SK-N-SH treated with all-trans-retinoic acid at 6 μM for 48 hours (cell line): ENCODE data around the gene STX1B.
A peak's percentile ranks its signal among the peaks of the same experiment; 100 is the strongest.

Source experiments
- ATAC-seq: fragments of 200-7000 bp; cut with Tn5 transposase; 3 replicates; pipeline ENCODE4 v1.9.1; 2020; ENCODE audit warnings: mild to moderate bottlenecking, moderate library complexity
- ARNTL ChIP-seq: fragments of 450-650 bp; formaldehyde crosslinking; IDR thresholded peaks from 2 replicates; pipeline ENCODE4 v1.5.0; 2020; ENCODE audit warnings: low read depth, mild to moderate bottlenecking, moderate library complexity, borderline replicate concordance
- BACH2 ChIP-seq: fragments of 250-450 bp; sonication (Bioruptor Pico); IDR thresholded peaks from 2 replicates; pipeline ENCODE4 v1.9.0; 2021; ENCODE audit warnings: mild to moderate bottlenecking, borderline replicate concordance
- CSDC2 ChIP-seq: fragments of 250-450 bp; sonication (Bioruptor Pico); IDR thresholded peaks from 2 replicates; pipeline ENCODE4 v1.5.0; 2020; ENCODE audit warnings: mild to moderate bottlenecking, moderate library complexity
- ESRRG ChIP-seq: fragments of 250-450 bp; sonication (Bioruptor Pico); IDR thresholded peaks from 2 replicates; pipeline ENCODE4 v1.6.1; 2021; ENCODE audit warnings: mild to moderate bottlenecking
- GLIS3 ChIP-seq: fragments of 250-450 bp; sonication (Bioruptor Pico); IDR thresholded peaks from 2 replicates; pipeline ENCODE4 v1.5.0; 2020; ENCODE audit warnings: mild to moderate bottlenecking, moderate library complexity
- ISL1 ChIP-seq: fragments of 250-450 bp; sonication (Bioruptor Pico); IDR thresholded peaks from 2 replicates; pipeline ENCODE4 v2.1.2; 2022; ENCODE audit warnings: mild to moderate bottlenecking, moderate library complexity
- OSR1 ChIP-seq: fragments of 250-450 bp; sonication (Bioruptor Pico); IDR thresholded peaks from 2 replicates; pipeline ENCODE4 v1.8.0; 2022; ENCODE audit warnings: moderate library complexity, mild to moderate bottlenecking, inconsistent platforms
- PPARA ChIP-seq: fragments of 250-450 bp; sonication (Bioruptor Pico); IDR thresholded peaks from 2 replicates; pipeline ENCODE4 v1.5.0; 2020; ENCODE audit warnings: mild to moderate bottlenecking, borderline replicate concordance
- RARB ChIP-seq: fragments of 250-450 bp; sonication (Bioruptor Pico); IDR thresholded peaks from 2 replicates; pipeline ENCODE4 v1.8.0; 2021; ENCODE audit warnings: mild to moderate bottlenecking, moderate library complexity
- SNAI2 ChIP-seq: fragments of 250-450 bp; sonication (Bioruptor Pico); IDR thresholded peaks from 2 replicates; pipeline ENCODE4 v1.5.0; 2020; ENCODE audit warnings: mild to moderate bottlenecking, moderate library complexity
- TCF4 ChIP-seq: fragments of 250-450 bp; sonication (Bioruptor Pico); IDR thresholded peaks from 2 replicates; pipeline ENCODE4 v1.8.0; 2021; ENCODE audit warnings: mild to moderate bottlenecking, moderate library complexity, borderline replicate concordance
- TOX ChIP-seq: fragments of 250-450 bp; sonication (Bioruptor Pico); IDR thresholded peaks from 2 replicates; pipeline ENCODE4 v1.8.0; 2021; ENCODE audit warnings: mild to moderate bottlenecking, moderate library complexity, borderline replicate concordance
- ZC3H10 ChIP-seq: fragments of 250-450 bp; sonication (Bioruptor Pico); IDR thresholded peaks from 2 replicates; pipeline ENCODE4 v1.5.1; 2021; ENCODE audit warnings: mild to moderate bottlenecking, moderate library complexity
- ZFP3 ChIP-seq: fragments of 250-450 bp; sonication (Bioruptor Pico); IDR thresholded peaks from 2 replicates; pipeline ENCODE4 v1.5.0; 2020; ENCODE audit warnings: mild to moderate bottlenecking, moderate library complexity
- ZFP30 ChIP-seq: fragments of 450-650 bp; formaldehyde crosslinking; IDR thresholded peaks from 2 replicates; pipeline ENCODE4 v1.5.0; 2022; ENCODE audit warnings: mild to moderate bottlenecking, moderate library complexity
- ZNF565 ChIP-seq: fragments of 450-650 bp; formaldehyde crosslinking; conservative IDR thresholded peaks from 2 replicates; pipeline ENCODE4 v1.5.0; 2020; ENCODE audit warnings: low read depth, mild to moderate bottlenecking, moderate library complexity
- ZNF70 ChIP-seq: fragments of 450-650 bp; formaldehyde crosslinking; IDR thresholded peaks from 2 replicates; pipeline ENCODE4 v1.5.0; 2020; ENCODE audit warnings: mild to moderate bottlenecking, moderate library complexity
- TF ChIP-seq, protein P1 (sequence below): fragments of 250-450 bp; sonication (Bioruptor Pico); IDR thresholded peaks from 2 replicates; pipeline ENCODE4 v1.8.0; 2021; ENCODE audit warnings: low read depth, mild to moderate bottlenecking, moderate library complexity, borderline replicate concordance
- TF ChIP-seq, protein P2 (sequence below): fragments of 250-450 bp; sonication (Bioruptor Pico); IDR thresholded peaks from 2 replicates; pipeline ENCODE4 v1.5.0; 2020; ENCODE audit warnings: mild to moderate bottlenecking, moderate library complexity
- TF ChIP-seq, protein P3 (sequence below): fragments of 250-450 bp; sonication (Bioruptor Pico); IDR thresholded peaks from 2 replicates; pipeline ENCODE4 v1.8.0; 2020; ENCODE audit warnings: mild to moderate bottlenecking, moderate library complexity, borderline replicate concordance
- TF ChIP-seq, protein P4 (sequence below): fragments of 250-450 bp; sonication (Bioruptor Pico); IDR thresholded peaks from 2 replicates; pipeline ENCODE4 v1.5.1; 2020; ENCODE audit warnings: low read depth, mild to moderate bottlenecking, moderate library complexity

Gene STX1B

DNA sequence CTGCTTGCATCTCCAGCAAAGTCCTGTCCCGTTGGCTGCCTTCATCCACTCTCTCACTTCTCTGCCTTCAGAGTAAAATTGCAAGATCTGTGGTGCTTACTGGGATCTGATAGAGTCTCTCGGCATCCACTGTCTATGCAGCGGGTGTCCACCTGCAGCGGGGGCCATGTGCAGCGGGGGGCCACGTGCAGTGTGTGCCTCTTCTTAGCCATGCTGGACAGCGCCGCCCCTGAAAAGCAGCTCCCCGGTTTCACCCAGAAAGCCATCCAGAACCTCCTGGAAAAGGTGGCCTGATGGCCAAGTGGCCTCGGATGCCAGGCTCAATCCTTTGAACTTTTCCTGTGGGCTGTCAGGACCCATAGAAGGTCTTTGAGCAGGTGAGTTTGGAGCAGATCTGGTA lies 32.4 kb upstream of the STX1B start (continued):
- TF ChIP-seq BACH2 (no peak), ZFP30 (no peak), TOX (CRISPR knock-in tag) (no peak)
- TF ChIP-seq, protein P1, sequence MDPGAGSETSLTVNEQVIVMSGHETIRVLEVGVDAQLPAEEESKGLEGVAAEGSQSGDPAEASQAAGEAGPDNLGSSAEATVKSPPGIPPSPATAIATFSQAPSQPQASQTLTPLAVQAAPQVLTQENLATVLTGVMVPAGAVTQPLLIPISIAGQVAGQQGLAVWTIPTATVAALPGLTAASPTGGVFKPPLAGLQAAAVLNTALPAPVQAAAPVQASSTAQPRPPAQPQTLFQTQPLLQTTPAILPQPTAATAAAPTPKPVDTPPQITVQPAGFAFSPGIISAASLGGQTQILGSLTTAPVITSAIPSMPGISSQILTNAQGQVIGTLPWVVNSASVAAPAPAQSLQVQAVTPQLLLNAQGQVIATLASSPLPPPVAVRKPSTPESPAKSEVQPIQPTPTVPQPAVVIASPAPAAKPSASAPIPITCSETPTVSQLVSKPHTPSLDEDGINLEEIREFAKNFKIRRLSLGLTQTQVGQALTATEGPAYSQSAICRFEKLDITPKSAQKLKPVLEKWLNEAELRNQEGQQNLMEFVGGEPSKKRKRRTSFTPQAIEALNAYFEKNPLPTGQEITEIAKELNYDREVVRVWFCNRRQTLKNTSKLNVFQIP, result no peak

DNA sequence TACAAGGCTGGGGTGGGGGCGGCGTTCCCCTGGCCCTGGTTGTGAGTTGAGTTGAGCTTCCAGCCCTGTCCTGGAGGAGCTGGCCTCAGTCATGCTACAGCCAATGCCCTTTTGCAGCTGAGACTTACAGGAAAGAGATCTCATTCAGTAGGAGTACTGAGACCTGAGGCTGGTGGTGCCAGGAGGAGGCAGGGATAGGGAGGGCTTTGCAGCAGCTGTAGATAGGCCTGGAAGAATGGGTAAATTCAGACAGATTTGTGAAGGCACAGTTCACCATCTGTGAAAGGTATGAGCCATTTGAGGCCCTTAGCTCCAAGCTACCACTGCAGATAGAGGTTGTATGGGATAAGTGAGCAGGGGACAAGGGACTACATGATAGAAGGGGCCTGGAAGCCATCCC lies 28.6 kb upstream of the STX1B start:
- TF ChIP-seq ZFP3 (no peak), ARNTL (CRISPR knock-in tag) (no peak), TOX (CRISPR knock-in tag) (no peak), TCF4 (no peak), ZFP30 (no peak), ZNF565 (CRISPR knock-in tag) (no peak)
- TF ChIP-seq, protein P2, sequence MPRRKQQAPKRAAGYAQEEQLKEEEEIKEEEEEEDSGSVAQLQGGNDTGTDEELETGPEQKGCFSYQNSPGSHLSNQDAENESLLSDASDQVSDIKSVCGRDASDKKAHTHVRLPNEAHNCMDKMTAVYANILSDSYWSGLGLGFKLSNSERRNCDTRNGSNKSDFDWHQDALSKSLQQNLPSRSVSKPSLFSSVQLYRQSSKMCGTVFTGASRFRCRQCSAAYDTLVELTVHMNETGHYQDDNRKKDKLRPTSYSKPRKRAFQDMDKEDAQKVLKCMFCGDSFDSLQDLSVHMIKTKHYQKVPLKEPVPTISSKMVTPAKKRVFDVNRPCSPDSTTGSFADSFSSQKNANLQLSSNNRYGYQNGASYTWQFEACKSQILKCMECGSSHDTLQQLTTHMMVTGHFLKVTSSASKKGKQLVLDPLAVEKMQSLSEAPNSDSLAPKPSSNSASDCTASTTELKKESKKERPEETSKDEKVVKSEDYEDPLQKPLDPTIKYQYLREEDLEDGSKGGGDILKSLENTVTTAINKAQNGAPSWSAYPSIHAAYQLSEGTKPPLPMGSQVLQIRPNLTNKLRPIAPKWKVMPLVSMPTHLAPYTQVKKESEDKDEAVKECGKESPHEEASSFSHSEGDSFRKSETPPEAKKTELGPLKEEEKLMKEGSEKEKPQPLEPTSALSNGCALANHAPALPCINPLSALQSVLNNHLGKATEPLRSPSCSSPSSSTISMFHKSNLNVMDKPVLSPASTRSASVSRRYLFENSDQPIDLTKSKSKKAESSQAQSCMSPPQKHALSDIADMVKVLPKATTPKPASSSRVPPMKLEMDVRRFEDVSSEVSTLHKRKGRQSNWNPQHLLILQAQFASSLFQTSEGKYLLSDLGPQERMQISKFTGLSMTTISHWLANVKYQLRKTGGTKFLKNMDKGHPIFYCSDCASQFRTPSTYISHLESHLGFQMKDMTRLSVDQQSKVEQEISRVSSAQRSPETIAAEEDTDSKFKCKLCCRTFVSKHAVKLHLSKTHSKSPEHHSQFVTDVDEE, result no peak
- no peak for ATAC-seq

DNA sequence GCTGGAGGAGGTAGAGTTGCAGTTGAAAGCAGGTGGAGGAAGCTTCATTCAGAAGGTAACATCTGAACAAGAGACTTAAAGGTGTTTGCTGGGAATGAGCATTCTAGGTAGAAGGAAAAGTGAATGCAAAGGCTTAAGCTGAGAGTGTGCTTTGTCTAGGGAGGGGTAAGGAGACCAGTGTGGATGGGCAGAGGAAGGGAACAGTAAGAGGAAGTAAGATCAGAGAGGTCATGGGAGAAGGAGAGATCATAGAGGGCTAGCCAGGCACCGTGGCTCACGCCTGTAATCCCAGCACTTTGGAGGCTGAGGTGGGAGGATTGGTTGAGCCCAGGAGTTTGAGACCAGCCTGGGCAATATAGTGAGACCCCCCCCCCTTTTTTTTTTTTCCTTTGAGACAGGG lies 26.3 kb upstream of the STX1B start:
- ATAC-seq, result no peak
- TF ChIP-seq PPARA (CRISPR knock-in tag) (no peak), ISL1 (CRISPR knock-in tag) (no peak), BACH2 (no peak), ZNF70 (CRISPR knock-in tag) (no peak), GLIS3 (CRISPR knock-in tag) (no peak), ESRRG (CRISPR knock-in tag) (no peak), SNAI2 (no peak), OSR1 (CRISPR knock-in tag) (no peak), ZFP30 (no peak), CSDC2 (CRISPR knock-in tag) (no peak), RARB (no peak)
- TF ChIP-seq, protein P1, result no peak
- TF ChIP-seq, protein P3, sequence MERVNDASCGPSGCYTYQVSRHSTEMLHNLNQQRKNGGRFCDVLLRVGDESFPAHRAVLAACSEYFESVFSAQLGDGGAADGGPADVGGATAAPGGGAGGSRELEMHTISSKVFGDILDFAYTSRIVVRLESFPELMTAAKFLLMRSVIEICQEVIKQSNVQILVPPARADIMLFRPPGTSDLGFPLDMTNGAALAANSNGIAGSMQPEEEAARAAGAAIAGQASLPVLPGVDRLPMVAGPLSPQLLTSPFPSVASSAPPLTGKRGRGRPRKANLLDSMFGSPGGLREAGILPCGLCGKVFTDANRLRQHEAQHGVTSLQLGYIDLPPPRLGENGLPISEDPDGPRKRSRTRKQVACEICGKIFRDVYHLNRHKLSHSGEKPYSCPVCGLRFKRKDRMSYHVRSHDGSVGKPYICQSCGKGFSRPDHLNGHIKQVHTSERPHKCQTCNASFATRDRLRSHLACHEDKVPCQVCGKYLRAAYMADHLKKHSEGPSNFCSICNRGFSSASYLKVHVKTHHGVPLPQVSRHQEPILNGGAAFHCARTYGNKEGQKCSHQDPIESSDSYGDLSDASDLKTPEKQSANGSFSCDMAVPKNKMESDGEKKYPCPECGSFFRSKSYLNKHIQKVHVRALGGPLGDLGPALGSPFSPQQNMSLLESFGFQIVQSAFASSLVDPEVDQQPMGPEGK (CRISPR knock-in tag), result no peak
- TF ChIP-seq, protein P4, sequence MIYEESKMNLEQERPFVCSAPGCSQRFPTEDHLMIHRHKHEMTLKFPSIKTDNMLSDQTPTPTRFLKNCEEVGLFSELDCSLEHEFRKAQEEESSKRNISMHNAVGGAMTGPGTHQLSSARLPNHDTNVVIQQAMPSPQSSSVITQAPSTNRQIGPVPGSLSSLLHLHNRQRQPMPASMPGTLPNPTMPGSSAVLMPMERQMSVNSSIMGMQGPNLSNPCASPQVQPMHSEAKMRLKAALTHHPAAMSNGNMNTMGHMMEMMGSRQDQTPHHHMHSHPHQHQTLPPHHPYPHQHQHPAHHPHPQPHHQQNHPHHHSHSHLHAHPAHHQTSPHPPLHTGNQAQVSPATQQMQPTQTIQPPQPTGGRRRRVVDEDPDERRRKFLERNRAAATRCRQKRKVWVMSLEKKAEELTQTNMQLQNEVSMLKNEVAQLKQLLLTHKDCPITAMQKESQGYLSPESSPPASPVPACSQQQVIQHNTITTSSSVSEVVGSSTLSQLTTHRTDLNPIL (CRISPR knock-in tag), result no peak

DNA sequence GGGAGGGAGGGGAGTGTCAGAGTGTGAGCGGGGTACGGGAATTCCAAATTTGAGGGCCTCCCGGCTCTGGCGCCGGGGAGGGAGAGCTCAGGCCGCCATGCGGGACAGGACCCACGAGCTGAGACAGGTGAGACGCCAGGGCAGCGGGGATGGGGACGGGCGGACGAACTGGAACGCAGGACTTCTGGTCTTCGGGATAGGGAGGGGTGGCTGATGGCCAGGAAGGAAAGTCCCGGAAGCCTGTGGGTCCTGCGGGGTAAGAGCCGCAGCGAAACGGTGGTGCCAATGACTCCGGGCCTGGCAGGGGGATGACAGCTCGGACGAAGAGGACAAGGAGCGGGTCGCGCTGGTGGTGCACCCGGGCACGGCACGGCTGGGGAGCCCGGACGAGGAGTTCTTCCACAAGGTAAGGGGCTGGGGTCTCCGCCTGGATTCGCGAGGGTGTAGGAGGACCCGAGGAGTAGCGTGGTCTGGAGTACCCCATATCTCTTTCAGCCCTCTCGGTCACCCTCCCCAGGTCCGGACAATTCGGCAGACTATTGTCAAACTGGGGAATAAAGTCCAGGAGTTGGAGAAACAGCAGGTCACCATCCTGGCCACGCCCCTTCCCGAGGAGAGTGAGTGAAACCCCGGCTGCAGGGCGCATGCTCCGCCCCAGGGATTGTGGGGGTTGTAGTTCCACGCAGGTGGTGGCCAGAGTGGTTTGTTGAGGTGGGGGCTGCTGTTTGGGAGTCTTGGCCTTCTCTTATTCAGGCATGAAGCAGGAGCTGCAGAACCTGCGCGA lies 23.5 kb upstream of the STX1B start:
- ATAC-seq, result peak; percentile 86
- no peak for TF ChIP-seq ZC3H10 (CRISPR knock-in tag)
- TF ChIP-seq, protein P2, result no peak
- TF ChIP-seq, protein P4 (CRISPR knock-in tag), result no peak
- no peak for TF ChIP-seq PPARA (CRISPR knock-in tag)
- TF ChIP-seq, protein P3 (CRISPR knock-in tag), result no peak
- no peak for TF ChIP-seq CSDC2 (CRISPR knock-in tag)
